SKM-1 (cell line): ENCODE results near the gene FBN1.

Source experiments
- DNase-seq: peaks from one replicate; lab custom pipeline; 2025; ENCODE audit not compliant: unreplicated experiment; lab: John Stamatoyannopoulos, UW

The FBN1 gene

GRCh38 chr15:48556159-48556897, 89.2 kb downstream of the FBN1 start:
- no peak for DNase-seq

- DNase-seq = no peak
Measured at GRCh38 chr15:48555241-48555881, 90.1 kb downstream of the FBN1 start.

GRCh38 chr15:48554112-48554511, 91.4 kb downstream of the FBN1 start:
- no peak for DNase-seq

GRCh38 chr15:48553559-48553958, 92.0 kb downstream of the FBN1 start:
- no peak for DNase-seq

GRCh38 chr15:48550822-48551525, 94.5 kb downstream of the FBN1 start:
- no peak for DNase-seq

- no peak for DNase-seq
Measured at GRCh38 chr15:48548455-48548854, 97.1 kb downstream of the FBN1 start.

- DNase-seq = no peak
Measured at GRCh38 chr15:48547286-48547685, 98.2 kb downstream of the FBN1 start.

GRCh38 chr15:48546296-48546695, 99.2 kb downstream of the FBN1 start:
- no peak for DNase-seq

- DNase-seq = no peak
Measured at GRCh38 chr15:48544778-48545177, 100.7 kb downstream of the FBN1 start.

- DNase-seq = no peak
Measured at GRCh38 chr15:48541341-48542278, 103.9 kb downstream of the FBN1 start.

- DNase-seq = no peak
Measured at GRCh38 chr15:48540756-48541155, 104.8 kb downstream of the FBN1 start.

GRCh38 chr15:48538941-48539340, 106.6 kb downstream of the FBN1 start:
- DNase-seq = no peak

GRCh38 chr15:48537271-48538113, 108.0 kb downstream of the FBN1 start:
- no peak for DNase-seq

- no peak for DNase-seq
Measured at GRCh38 chr15:48536681-48537091, 108.8 kb downstream of the FBN1 start.

- no peak for DNase-seq
Measured at GRCh38 chr15:48533982-48534381, 111.5 kb downstream of the FBN1 start.

GRCh38 chr15:48532946-48533345, 112.6 kb downstream of the FBN1 start:
- DNase-seq = no peak

- DNase-seq = no peak
Measured at GRCh38 chr15:48530528-48530927, 115.0 kb downstream of the FBN1 start.

GRCh38 chr15:48528921-48529320, 116.6 kb downstream of the FBN1 start:
- no peak for DNase-seq

GRCh38 chr15:48527517-48527916, 118.0 kb downstream of the FBN1 start:
- no peak for DNase-seq

- DNase-seq = no peak
Measured at GRCh38 chr15:48522911-48523310, 122.6 kb downstream of the FBN1 start.
